ENCODE results near the gene DCHS2. TPM values are rescaled to one million over a fixed set of nuclear protein-coding genes. Genes with fewer than 3 reads are reported as not detected.

Gene DCHS2
- total RNA-seq, 1 donor: under 0.01 TPM

DNA sequence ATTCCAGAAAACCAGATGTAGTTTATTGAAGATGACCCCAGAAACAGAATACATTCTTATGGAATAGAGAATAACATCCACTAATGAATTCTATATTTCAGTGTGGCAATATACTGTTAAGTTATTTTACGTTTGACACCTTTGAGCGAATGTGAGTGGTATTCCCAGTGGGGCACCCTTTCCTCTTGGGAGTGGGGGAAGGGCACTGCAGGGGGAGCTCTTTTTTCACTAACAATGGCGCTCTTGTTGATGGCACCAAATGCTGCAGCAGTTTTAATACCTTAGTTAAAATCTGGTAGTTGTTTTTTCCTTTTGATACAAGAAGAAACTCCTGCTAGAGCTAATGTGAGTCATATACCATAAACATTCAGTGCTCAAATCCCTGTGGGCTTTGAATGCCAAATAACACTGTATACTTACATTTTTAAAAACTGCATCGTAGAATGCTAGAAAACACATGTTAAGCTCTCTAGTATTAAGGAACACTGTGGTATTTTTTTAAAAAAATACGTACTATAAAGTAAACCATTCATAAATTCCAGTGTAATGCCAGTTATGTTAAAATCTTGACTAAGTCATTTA lies 178.5 kb downstream of the DCHS2 start:
- Histone ChIP-seq H3K9me3 (ENCODE audit: low read depth, low read length) (no peaks in the 10 kb centered on the region), H3K27me3 (ENCODE audit: insufficient read depth, low read length) (no peaks in the 10 kb centered on the region), H3K4me1 (ENCODE audit: insufficient read depth, low read length) (no peaks in the 10 kb centered on the region), H3K4me2 (ENCODE audit: insufficient read depth, low read length) (no peak overlapping the region), H3K36me3 (ENCODE audit: insufficient read depth, low read length) (no peaks in the 10 kb centered on the region), H3K4me3 (ENCODE audit: insufficient read depth, low read length) (no peak overlapping the region), H3K79me2 (ENCODE audit: insufficient read depth, low read length) (no peaks in the 10 kb centered on the region), H3K27ac (ENCODE audit: low read depth, low read length) (no peak overlapping the region), H2AFZ (ENCODE audit: low read length) (no peak overlapping the region), H4K20me1 (ENCODE audit: insufficient read depth, low read length) (no peaks in the 10 kb centered on the region)
- DNase-seq (ENCODE audit: insufficient read length, low spot score, missing footprints): no peak
- TF ChIP-seq, protein P1, sequence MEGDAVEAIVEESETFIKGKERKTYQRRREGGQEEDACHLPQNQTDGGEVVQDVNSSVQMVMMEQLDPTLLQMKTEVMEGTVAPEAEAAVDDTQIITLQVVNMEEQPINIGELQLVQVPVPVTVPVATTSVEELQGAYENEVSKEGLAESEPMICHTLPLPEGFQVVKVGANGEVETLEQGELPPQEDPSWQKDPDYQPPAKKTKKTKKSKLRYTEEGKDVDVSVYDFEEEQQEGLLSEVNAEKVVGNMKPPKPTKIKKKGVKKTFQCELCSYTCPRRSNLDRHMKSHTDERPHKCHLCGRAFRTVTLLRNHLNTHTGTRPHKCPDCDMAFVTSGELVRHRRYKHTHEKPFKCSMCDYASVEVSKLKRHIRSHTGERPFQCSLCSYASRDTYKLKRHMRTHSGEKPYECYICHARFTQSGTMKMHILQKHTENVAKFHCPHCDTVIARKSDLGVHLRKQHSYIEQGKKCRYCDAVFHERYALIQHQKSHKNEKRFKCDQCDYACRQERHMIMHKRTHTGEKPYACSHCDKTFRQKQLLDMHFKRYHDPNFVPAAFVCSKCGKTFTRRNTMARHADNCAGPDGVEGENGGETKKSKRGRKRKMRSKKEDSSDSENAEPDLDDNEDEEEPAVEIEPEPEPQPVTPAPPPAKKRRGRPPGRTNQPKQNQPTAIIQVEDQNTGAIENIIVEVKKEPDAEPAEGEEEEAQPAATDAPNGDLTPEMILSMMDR (IDR thresholded peaks at IDR 0.05; ENCODE audit: extremely low read depth, low read depth, low read length): no peak

DNA sequence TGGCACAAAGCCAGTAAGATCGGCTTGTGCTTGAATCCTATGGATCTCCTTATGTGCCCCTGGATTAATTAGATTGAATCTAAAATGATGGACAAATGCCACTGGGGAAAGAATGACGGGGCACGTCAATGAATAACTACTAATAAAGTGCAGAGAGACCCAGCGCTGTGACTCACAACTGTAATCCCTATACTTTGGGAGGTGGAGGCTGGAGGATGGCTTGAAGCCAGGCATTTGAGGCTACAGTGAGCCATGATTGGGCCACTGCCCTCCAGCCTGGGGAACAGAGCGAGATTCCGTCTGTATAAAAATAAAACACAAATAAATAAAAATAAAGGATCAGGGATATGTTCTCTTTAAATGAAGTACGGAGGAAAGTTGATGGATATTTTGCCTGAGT lies 179.4 kb downstream of the DCHS2 start:
- H3K36me3 ChIP-seq (ENCODE audit: insufficient read depth, low read length): no peaks in the 10 kb centered on the region
- no peak overlapping the region for H3K4me2 ChIP-seq (ENCODE audit: insufficient read depth, low read length)
- H3K4me3 ChIP-seq (ENCODE audit: insufficient read depth, low read length): no peak overlapping the region
- no peaks in the 10 kb centered on the region for H4K20me1 ChIP-seq (ENCODE audit: insufficient read depth, low read length)
- TF ChIP-seq, protein P1 (IDR thresholded peaks at IDR 0.05; ENCODE audit: extremely low read depth, low read depth, low read length): no peak
- no peaks in the 10 kb centered on the region for H3K79me2 ChIP-seq (ENCODE audit: insufficient read depth, low read length)
- H3K4me1 ChIP-seq (ENCODE audit: insufficient read depth, low read length): no peaks in the 10 kb centered on the region
- no peak overlapping the region for H3K27ac ChIP-seq (ENCODE audit: low read depth, low read length)
- DNase-seq (ENCODE audit: insufficient read length, low spot score, missing footprints): no peak
- no peaks in the 10 kb centered on the region for H3K27me3 ChIP-seq (ENCODE audit: insufficient read depth, low read length)
- H2AFZ ChIP-seq (ENCODE audit: low read length): no peak overlapping the region
- no peaks in the 10 kb centered on the region for H3K9me3 ChIP-seq (ENCODE audit: low read depth, low read length)

DNA sequence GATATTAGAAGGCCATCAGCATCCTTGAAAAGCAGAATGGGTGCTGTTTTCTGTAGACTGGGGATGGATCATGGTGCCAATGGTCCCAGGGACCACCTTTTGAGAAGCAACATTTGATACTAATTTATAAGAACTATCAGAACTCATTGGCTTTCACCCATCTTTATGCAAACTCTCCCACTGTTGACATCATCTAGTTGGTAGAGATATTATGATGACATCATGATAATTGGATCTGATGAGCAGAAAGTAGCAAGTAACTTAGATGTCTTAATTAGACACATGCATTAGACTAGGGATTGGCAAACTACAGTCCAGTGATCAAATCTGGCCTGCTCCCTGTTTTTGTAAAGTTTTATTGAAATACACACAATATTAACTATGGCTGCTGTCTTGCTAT lies 181.0 kb downstream of the DCHS2 start:
- DNase-seq (ENCODE audit: insufficient read length, low spot score, missing footprints): no peak
- Histone ChIP-seq H3K4me1 (ENCODE audit: insufficient read depth, low read length) (no peaks in the 10 kb centered on the region), H3K79me2 (ENCODE audit: insufficient read depth, low read length) (no peaks in the 10 kb centered on the region), H4K20me1 (ENCODE audit: insufficient read depth, low read length) (no peaks in the 10 kb centered on the region), H3K27me3 (ENCODE audit: insufficient read depth, low read length) (no peaks in the 10 kb centered on the region), H3K9me3 (ENCODE audit: low read depth, low read length) (no peaks in the 10 kb centered on the region), H3K36me3 (ENCODE audit: insufficient read depth, low read length) (no peaks in the 10 kb centered on the region), H3K27ac (ENCODE audit: low read depth, low read length) (no peak overlapping the region), H2AFZ (ENCODE audit: low read length) (no peak overlapping the region), H3K4me2 (ENCODE audit: insufficient read depth, low read length) (no peak overlapping the region), H3K4me3 (ENCODE audit: insufficient read depth, low read length) (no peak overlapping the region)
- TF ChIP-seq, protein P1 (IDR thresholded peaks at IDR 0.05; ENCODE audit: extremely low read depth, low read depth, low read length): no peak

DNA sequence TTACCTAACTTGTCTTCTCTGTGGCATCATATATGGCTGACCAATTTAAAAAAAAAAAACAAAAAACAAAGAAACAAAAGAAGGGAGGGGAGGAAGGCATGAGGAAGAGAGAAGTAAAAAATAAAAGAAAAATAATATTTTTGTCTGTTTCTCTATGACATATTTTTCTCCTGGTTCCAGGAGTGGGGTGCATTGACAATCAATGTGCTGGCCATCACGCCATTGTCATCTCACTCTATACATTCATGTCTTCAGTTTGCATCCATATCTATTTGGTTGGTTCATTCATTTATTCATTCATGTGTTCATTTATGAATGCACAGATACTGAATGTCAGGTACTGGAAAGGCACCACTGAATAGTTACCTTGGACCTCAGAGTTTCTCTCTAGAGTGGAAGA lies 183.4 kb downstream of the DCHS2 start:
- no peaks in the 10 kb centered on the region for H3K36me3 ChIP-seq (ENCODE audit: insufficient read depth, low read length)
- H3K27me3 ChIP-seq (ENCODE audit: insufficient read depth, low read length): no peaks in the 10 kb centered on the region
- H4K20me1 ChIP-seq (ENCODE audit: insufficient read depth, low read length): no peaks in the 10 kb centered on the region
- no peak for DNase-seq (ENCODE audit: insufficient read length, low spot score, missing footprints)
- TF ChIP-seq, protein P1 (IDR thresholded peaks at IDR 0.05; ENCODE audit: extremely low read depth, low read depth, low read length): no peak
- H3K4me1 ChIP-seq (ENCODE audit: insufficient read depth, low read length): no peaks in the 10 kb centered on the region
- H3K79me2 ChIP-seq (ENCODE audit: insufficient read depth, low read length): no peaks in the 10 kb centered on the region
- no peak overlapping the region for H3K27ac ChIP-seq (ENCODE audit: low read depth, low read length)
- no peaks in the 10 kb centered on the region for H3K9me3 ChIP-seq (ENCODE audit: low read depth, low read length)
- H2AFZ ChIP-seq (ENCODE audit: low read length): no peak overlapping the region
- H3K4me2 ChIP-seq (ENCODE audit: insufficient read depth, low read length): no peak overlapping the region
- no peak overlapping the region for H3K4me3 ChIP-seq (ENCODE audit: insufficient read depth, low read length)
